ENCODE data around the gene MYO5A. TPM values are rescaled to one million over a fixed set of nuclear protein-coding genes. Genes with fewer than 3 reads are reported as not detected.

The MYO5A gene
- total RNA-seq, 4 donors from 2014 or later: 10.9 to 151 (median 17.0) TPM

DNA sequence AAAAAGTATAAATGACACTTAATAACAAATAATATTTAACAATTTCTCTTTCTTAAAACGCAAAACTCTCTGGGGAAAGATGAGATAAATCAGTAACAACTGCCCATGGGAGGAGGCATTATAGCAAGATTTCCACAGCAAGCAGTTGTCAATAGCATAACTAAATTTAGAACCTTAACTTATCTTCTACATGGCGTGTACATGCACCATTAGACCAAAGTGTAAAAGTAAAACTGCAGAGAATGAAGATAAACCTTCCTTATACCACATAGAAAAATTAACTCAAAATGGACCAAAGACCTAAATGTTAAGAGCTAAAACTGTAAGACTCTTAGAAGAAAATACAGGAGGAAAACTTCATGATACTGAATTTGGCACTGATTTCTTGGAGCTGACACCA lies 39.9 kb downstream of the MYO5A start:
- intact Hi-C loops (cut with DNase I; ENCODE audit: low total_unique reads): no loop called here
- 39 to 61% methylated on average over 2 of the region's 2 CpGs for WGBS, 2 donors (ENCODE audit: low coverage in 1 of 2)
- in situ Hi-C loops (cut with MboI; ENCODE audit: low pct_ligation_motif_present in 1 of 4, low pct_unique_long_range_greater_than_20kb in 1 of 4, low sequenced_read_pairs in 3 of 4): no loop called here

DNA sequence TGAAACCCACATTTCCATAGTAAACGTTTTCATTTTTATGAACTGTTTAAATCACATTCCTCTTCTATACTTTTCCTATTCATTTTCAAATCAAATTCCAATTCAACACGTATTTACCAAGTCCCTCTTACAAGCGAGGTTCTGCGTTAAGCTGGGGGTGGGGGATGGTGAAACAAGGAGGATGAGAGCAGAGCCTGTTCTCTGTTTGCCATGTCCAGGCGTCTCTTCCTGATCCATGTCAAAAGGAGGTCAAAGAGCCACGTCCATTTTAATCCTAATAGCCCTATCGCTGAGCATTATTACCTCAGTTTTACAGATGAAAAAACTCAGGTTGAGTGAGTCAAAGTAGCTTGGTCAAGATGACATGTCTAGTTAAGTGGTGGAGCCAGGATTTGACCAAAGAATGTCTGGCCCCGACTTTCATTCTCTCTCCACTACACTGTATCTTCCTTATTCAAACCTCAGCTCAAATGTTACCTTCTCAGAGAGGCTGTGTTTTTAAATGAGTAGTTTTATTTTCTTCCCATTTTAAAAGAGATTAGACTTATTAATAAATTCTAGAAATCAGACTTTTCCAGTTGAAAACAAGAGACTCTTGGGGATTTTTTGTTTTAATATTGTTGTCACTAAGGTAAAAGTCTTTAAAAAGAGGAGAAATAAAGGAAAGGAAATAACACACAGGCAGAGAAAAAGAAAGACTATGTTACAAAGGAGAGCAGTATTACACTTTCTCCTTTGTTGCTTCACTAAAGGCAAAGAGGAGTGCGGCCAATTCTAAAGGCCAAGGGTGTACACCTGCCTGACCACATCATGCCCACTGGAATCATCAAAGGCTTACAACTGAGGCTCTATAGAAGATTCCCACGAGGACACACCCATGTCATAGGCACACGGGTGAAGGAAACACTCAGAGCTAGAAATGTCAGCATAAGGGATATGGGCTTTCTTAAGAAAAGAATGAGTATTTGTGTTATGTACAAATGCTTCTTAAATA lies 42.4 kb downstream of the MYO5A start:
- no peak overlapping the region for H3K27ac ChIP-seq
- TF ChIP-seq POLR2A (IDR thresholded peaks at IDR 0.05) (no peak), EP300 (IDR thresholded peaks at IDR 0.05; ENCODE audit: low read depth) (no peak), POLR2AphosphoS5 (IDR thresholded peaks at IDR 0.05) (no peak)
- TF ChIP-seq, protein P1, sequence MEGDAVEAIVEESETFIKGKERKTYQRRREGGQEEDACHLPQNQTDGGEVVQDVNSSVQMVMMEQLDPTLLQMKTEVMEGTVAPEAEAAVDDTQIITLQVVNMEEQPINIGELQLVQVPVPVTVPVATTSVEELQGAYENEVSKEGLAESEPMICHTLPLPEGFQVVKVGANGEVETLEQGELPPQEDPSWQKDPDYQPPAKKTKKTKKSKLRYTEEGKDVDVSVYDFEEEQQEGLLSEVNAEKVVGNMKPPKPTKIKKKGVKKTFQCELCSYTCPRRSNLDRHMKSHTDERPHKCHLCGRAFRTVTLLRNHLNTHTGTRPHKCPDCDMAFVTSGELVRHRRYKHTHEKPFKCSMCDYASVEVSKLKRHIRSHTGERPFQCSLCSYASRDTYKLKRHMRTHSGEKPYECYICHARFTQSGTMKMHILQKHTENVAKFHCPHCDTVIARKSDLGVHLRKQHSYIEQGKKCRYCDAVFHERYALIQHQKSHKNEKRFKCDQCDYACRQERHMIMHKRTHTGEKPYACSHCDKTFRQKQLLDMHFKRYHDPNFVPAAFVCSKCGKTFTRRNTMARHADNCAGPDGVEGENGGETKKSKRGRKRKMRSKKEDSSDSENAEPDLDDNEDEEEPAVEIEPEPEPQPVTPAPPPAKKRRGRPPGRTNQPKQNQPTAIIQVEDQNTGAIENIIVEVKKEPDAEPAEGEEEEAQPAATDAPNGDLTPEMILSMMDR (IDR thresholded peaks at IDR 0.05): no peak
- H3K9me3 ChIP-seq: no peaks in the 10 kb centered on the region
- in situ Hi-C loops (cut with MboI; ENCODE audit: low pct_ligation_motif_present in 1 of 4, low pct_unique_long_range_greater_than_20kb in 1 of 4, low sequenced_read_pairs in 3 of 4): no loop called here
- H3K27me3 ChIP-seq: no peaks in the 10 kb centered on the region
- intact Hi-C loops (cut with DNase I; ENCODE audit: low total_unique reads): no loop called here
- peaks cover 3 to 43% (median 5%) of the 10 kb centered on the region in 4 donors for H3K4me1 ChIP-seq
- H3K4me3 ChIP-seq: no peak overlapping the region
- WGBS, 2 donors (ENCODE audit: low coverage in 1 of 2): 73 to 82% methylated on average over 9 to 11 of the region's 11 CpGs
- no peak for DNase-seq
- H3K36me3 ChIP-seq: no peaks in the 10 kb centered on the region

More for the DNA sequence above, 39.9 kb downstream of the MYO5A start:
- Histone ChIP-seq H3K36me3 (no peaks in the 10 kb centered on the region), H3K4me1 (peaks cover 0 to 23% (median 3%) of the 10 kb centered on the region in 4 donors), H3K4me3 (no peak overlapping the region), H3K9me3 (no peaks in the 10 kb centered on the region), H3K27ac (no peak overlapping the region), H3K27me3 (no peaks in the 10 kb centered on the region)
- TF ChIP-seq, protein P1 (IDR thresholded peaks at IDR 0.05): no peak
- TF ChIP-seq POLR2A (IDR thresholded peaks at IDR 0.05) (no peak), EP300 (IDR thresholded peaks at IDR 0.05; ENCODE audit: low read depth) (no peak), POLR2AphosphoS5 (IDR thresholded peaks at IDR 0.05) (no peak)
- no peak for DNase-seq

DNA sequence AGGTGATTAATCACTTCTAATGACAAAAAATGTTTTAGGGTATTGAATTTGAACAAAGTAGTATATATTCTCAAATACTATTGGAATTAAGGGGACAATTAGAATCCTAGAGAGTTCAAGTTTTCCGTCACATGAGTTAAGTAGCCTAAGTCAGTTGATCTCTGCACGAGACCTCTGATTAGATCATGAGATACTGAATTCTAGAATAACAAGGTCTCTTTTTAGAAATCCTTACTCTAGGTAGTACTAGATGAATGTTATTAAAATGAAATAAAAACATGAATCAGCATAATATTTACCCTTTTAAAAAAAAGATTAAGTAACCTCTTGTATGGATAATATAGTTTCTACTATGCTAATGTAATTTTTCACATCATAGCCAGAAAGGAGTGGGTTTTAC lies 43.4 kb downstream of the MYO5A start:
- in situ Hi-C loops (cut with MboI; ENCODE audit: low pct_ligation_motif_present in 1 of 4, low pct_unique_long_range_greater_than_20kb in 1 of 4, low sequenced_read_pairs in 3 of 4): no loop called here
- Histone ChIP-seq H3K4me1 (peaks cover 3 to 46% (median 5%) of the 10 kb centered on the region in 4 donors), H3K9me3 (no peaks in the 10 kb centered on the region), H3K27me3 (no peaks in the 10 kb centered on the region), H3K4me3 (no peak overlapping the region), H3K27ac (no peak overlapping the region), H3K36me3 (no peaks in the 10 kb centered on the region)
- intact Hi-C loops (cut with DNase I; ENCODE audit: low total_unique reads): no loop called here
- DNase-seq: no peak
- no peak for TF ChIP-seq EP300 (IDR thresholded peaks at IDR 0.05; ENCODE audit: low read depth)
- TF ChIP-seq POLR2A (IDR thresholded peaks at IDR 0.05): no peak
- TF ChIP-seq, protein P1 (IDR thresholded peaks at IDR 0.05): no peak
- no peak for TF ChIP-seq POLR2AphosphoS5 (IDR thresholded peaks at IDR 0.05)
- WGBS, 2 donors (ENCODE audit: low coverage in 1 of 2): 93 to 94% methylated on average over 2 of the region's 2 CpGs

DNA sequence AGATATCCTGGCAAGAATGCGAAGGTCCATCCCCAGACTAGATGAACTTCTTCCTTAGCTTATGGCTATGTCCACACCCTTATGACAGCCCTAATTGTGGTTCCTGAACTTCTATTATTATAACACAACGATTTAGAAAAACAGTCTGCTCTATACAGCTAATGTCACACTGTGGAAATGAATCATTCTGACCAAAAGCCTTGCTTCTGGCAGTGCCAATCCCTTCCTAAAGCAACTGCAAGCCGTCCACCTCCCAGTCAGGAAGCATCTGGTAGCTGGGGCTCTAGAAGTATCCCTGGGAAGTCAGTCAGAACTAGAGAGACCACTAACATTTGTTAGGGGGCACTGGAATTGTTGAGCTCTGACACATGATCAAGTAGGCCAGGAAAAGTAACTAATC lies 45.0 kb downstream of the MYO5A start:
- no peaks in the 10 kb centered on the region for H3K27me3 ChIP-seq
- no peaks in the 10 kb centered on the region for H3K9me3 ChIP-seq
- no peak for DNase-seq
- no peak overlapping the region for H3K4me3 ChIP-seq
- in situ Hi-C loops (cut with MboI; ENCODE audit: low pct_ligation_motif_present in 1 of 4, low pct_unique_long_range_greater_than_20kb in 1 of 4, low sequenced_read_pairs in 3 of 4) (no loop called here), intact Hi-C loops (cut with DNase I; ENCODE audit: low total_unique reads) (no loop called here)
- H3K36me3 ChIP-seq: no peaks in the 10 kb centered on the region
- H3K4me1 ChIP-seq: peaks cover 3 to 37% (median 5%) of the 10 kb centered on the region in 4 donors
- no peak overlapping the region for H3K27ac ChIP-seq
- 58 to 64% methylated on average over 2 to 3 of the region's 3 CpGs for WGBS, 2 donors (ENCODE audit: low coverage in 1 of 2)
- TF ChIP-seq POLR2AphosphoS5 (IDR thresholded peaks at IDR 0.05): no peak
- TF ChIP-seq, protein P1 (IDR thresholded peaks at IDR 0.05): no peak
- TF ChIP-seq POLR2A (IDR thresholded peaks at IDR 0.05): no peak
- TF ChIP-seq EP300 (IDR thresholded peaks at IDR 0.05; ENCODE audit: low read depth): no peak

Data from transverse colon (tissue), 4 donors.